ENCODE results near the gene LASP1NB.

The LASP1NB gene

GRCh38 chr17:38958756-38959155, 33.3 kb downstream of the LASP1NB start:
- CTCF ChIA-PET = no interaction called here
- no peak overlapping the region for H3K4me3 ChIP-seq (ENCODE audit: insufficient read depth, low read depth, low read length)

More at GRCh38 chr17:38958756-38959155, 33.3 kb downstream of the LASP1NB start:
- no TSS peak for BruUV-seq (replicated peaks)
- H4K8ac ChIP-seq (ENCODE audit: low read depth in 2 of 2, low read length in 2 of 2) = peak overlapping the region; percentile 46 to 88; a peak in 2 of 4 replicates
- H4K5ac ChIP-seq (ENCODE audit: low read depth, low read length) = no peak overlapping the region
- H3K27me3 ChIP-seq (ENCODE audit: control insufficient read depth, insufficient read depth, low read length) = no peaks in the 10 kb centered on the region
- H2AFZ ChIP-seq (replicated peaks; ENCODE audit: low read length, poor library complexity) = no peak overlapping the region
- intact Hi-C loops (cut with micrococcal nuclease) (no loop called here), dilution Hi-C loops (cut with HindIII; ENCODE audit: low sequenced_read_pairs, unreplicated experiment) (no loop called here), in situ Hi-C loops (cut with MboI; ENCODE audit: low sequenced_read_pairs) (no loop called here)
- H3K36me3 ChIP-seq (ENCODE audit: control insufficient read depth, insufficient read depth, low read length) = no peaks in the 10 kb centered on the region
- H2BK20ac ChIP-seq (ENCODE audit: low read depth, low read length) = peak overlapping the region; percentile 96; the same call in 1 of the 2 replicates
- H3K79me1 ChIP-seq (ENCODE audit: low read depth in 1 of 2, low read length in 2 of 2) = 0 out of 4 replicates have a peak, but pooled peaks cover 0 to 2% of the 10 kb centered on the region in 2 experiments
- H4K91ac ChIP-seq (ENCODE audit: insufficient read depth, low read depth, low read length) = peak overlapping the region; percentile 81; the same call in 1 of the 2 replicates
- H2BK120ac ChIP-seq (ENCODE audit: low read depth, low read length) = peak overlapping the region; percentile 97
- H2AK5ac ChIP-seq (ENCODE audit: low read depth, low read length) = no peak overlapping the region
- H3K23ac ChIP-seq (ENCODE audit: low read depth, low read length) = no peak overlapping the region; the same call in 1 of the 2 replicates
- no peak overlapping the region for H2BK15ac ChIP-seq (ENCODE audit: low read depth, low read length)
- no peak overlapping the region; the same call in 1 of the 2 replicates for H3K56ac ChIP-seq (ENCODE audit: extremely low read depth, insufficient read depth, low read length)
- peak overlapping the region; percentile 98 for H3K27ac ChIP-seq (ENCODE audit: insufficient read depth, low read length)
- ATAC-seq (ENCODE audit: low read depth) (peak; percentile 92), DNase-seq (peak; percentile 68)
- peak overlapping the region; percentile 92 for H2BK5ac ChIP-seq (ENCODE audit: low read depth, low read length, poor library complexity, severe bottlenecking)
- POLR2A ChIA-PET (ENCODE audit: unreplicated experiment) = no interaction called here
- TF ChIP-seq RCOR1 (IDR thresholded peaks at IDR 0.05; ENCODE audit: insufficient replicate concordance, low read length) (no peak), BHLHE40 (IDR thresholded peaks at IDR 0.05; ENCODE audit: low read depth, low read length) (no peak), USF2 (IDR thresholded peaks at IDR 0.05; ENCODE audit: low read depth, low read length) (no peak), SMC3 (IDR thresholded peaks at IDR 0.05; ENCODE audit: low read depth, low read length) (no peak), RFX5 (IDR thresholded peaks at IDR 0.05; ENCODE audit: low read depth, low read length) (no peak)
- TF ChIP-seq, protein P1, sequence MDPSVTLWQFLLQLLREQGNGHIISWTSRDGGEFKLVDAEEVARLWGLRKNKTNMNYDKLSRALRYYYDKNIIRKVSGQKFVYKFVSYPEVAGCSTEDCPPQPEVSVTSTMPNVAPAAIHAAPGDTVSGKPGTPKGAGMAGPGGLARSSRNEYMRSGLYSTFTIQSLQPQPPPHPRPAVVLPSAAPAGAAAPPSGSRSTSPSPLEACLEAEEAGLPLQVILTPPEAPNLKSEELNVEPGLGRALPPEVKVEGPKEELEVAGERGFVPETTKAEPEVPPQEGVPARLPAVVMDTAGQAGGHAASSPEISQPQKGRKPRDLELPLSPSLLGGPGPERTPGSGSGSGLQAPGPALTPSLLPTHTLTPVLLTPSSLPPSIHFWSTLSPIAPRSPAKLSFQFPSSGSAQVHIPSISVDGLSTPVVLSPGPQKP (IDR thresholded peaks at IDR 0.05; ENCODE audit: borderline replicate concordance, low read depth, low read length) = no peak
- H2AK9ac ChIP-seq (replicated peaks; ENCODE audit: low read depth, low read length, poor library complexity) = no peak overlapping the region
- H3K4me1 ChIP-seq (ENCODE audit: control insufficient read depth, insufficient read depth, low read length) = peaks cover 8% of the 10 kb centered on the region
- no peak overlapping the region for H3K14ac ChIP-seq (replicated peaks; ENCODE audit: low read depth, low read length)
- H3K9me3 ChIP-seq (ENCODE audit: control insufficient read depth, insufficient read depth, low read length) = no peaks in the 10 kb centered on the region
- peaks cover 4% of the 10 kb centered on the region; the same call in 1 of the 2 replicates for H3K9me1 ChIP-seq (ENCODE audit: insufficient read depth, low read length)
- H4K20me1 ChIP-seq (ENCODE audit: insufficient read depth, low read length) = no peaks in the 10 kb centered on the region
- H3K18ac ChIP-seq (ENCODE audit: low read depth, low read length) = peak overlapping the region; percentile 97
- peak overlapping the region; percentile 17; the same call in 1 of the 2 replicates for H3K4ac ChIP-seq (ENCODE audit: low read depth, low read length)
- H3K9ac ChIP-seq (ENCODE audit: low read depth, low read length) = peak overlapping the region; percentile 55; the same call in 1 of the 2 replicates
- peak overlapping the region; percentile 13; the same call in 1 of the 2 replicates for H3K4me2 ChIP-seq (ENCODE audit: low read depth, low read length)

Measured in IMR-90 (cell line).